Activated CD4-positive, alpha-beta T cell treated with anti-CD3 and anti-CD28 coated beads, Interleukin-2, amount 10 ng/mL, durations not matched to agents 7 days and 5 days (primary cell): Measurements from ENCODE around the gene PTPRN2. TPM values are rescaled to one million over a fixed set of nuclear protein-coding genes. Genes with fewer than 3 reads are reported as not detected.

Experiments used
- CTCF ChIA-PET: fragments of 350-600 bp; sonication (Branson Sonifier 250); formaldehyde crosslinking; loops from one replicate; lab custom pipeline; 2021; ENCODE audit warnings: antibody characterized with exemption; lab: Charles Lee
- POLR2A ChIA-PET: fragments of 350-600 bp; sonication (Branson Sonifier 250); formaldehyde crosslinking; loops from one replicate; lab custom pipeline; 2021; ENCODE audit warnings: antibody characterized with exemption; lab: Charles Lee
- DNase-seq: peaks from one replicate; pipeline ENCODE4 v3.0.0-alpha.2; 2020
- H3K27ac Mint-ChIP-seq: one replicate; pipeline ENCODE4 v1.8.0; 2021; ENCODE audit warnings: mild to moderate bottlenecking, moderate library complexity, mixed read lengths
- H3K27me3 Mint-ChIP-seq: one replicate; pipeline ENCODE4 v1.8.0; 2021; ENCODE audit warnings: mixed read lengths
- H3K36me3 Mint-ChIP-seq: one replicate; pipeline ENCODE4 v1.8.0; 2021; ENCODE audit warnings: low read depth, mixed read lengths
- H3K4me1 Mint-ChIP-seq: one replicate; pipeline ENCODE4 v1.8.0; 2021; ENCODE audit warnings: mixed read lengths
- H3K4me3 Mint-ChIP-seq: one replicate; pipeline ENCODE4 v1.8.0; 2021; ENCODE audit warnings: mild to moderate bottlenecking, moderate library complexity, mixed read lengths
- H3K9me3 Mint-ChIP-seq: one replicate; pipeline ENCODE4 v1.8.0; 2021; ENCODE audit warnings: mixed read lengths
- total RNA-seq, 2 experiments: library from RNA; stranded (reverse); gene quantifications; one replicate each; pipeline ENCODE4 v1.2.3, GENCODE V29; 2021

PTPRN2 gene
- total RNA-seq, 2 experiments from 2014 or later, result 2.6 to 2.7 TPM

- Mint-ChIP-seq H3K27ac (no peak overlapping the region), H3K4me1 (no peaks in the 10 kb centered on the region), H3K4me3 (no peak overlapping the region), H3K9me3 (peaks cover 6% of the 10 kb centered on the region), H3K36me3 (no peaks in the 10 kb centered on the region), H3K27me3 (no peaks in the 10 kb centered on the region)
- POLR2A ChIA-PET, result no interaction called here
- CTCF ChIA-PET, result interaction anchor here (2.0 kb wide), 1 partner anchor 14 kb away, joined by 5 read pairs; no protein-coding TSS in a partner anchor
- DNase-seq, result no peak
These were observed 723.5 kb downstream of the PTPRN2 start for GRCh38 chr7:157863906-157864810.

- H3K9me3 Mint-ChIP-seq, result peaks cover 3% of the 10 kb centered on the region
- no peaks in the 10 kb centered on the region for H3K27me3 Mint-ChIP-seq
- H3K27ac Mint-ChIP-seq, result no peak overlapping the region
- CTCF ChIA-PET, result no interaction called here
- H3K36me3 Mint-ChIP-seq, result no peaks in the 10 kb centered on the region
- no peak overlapping the region for H3K4me3 Mint-ChIP-seq
- no peak for DNase-seq
- H3K4me1 Mint-ChIP-seq, result no peaks in the 10 kb centered on the region
- POLR2A ChIA-PET, result no interaction called here
These were observed 724.4 kb downstream of the PTPRN2 start for GRCh38 chr7:157863176-157863575.

- Mint-ChIP-seq H3K27ac (no peak overlapping the region), H3K27me3 (no peaks in the 10 kb centered on the region), H3K9me3 (peaks cover 3% of the 10 kb centered on the region), H3K4me3 (no peak overlapping the region), H3K36me3 (no peaks in the 10 kb centered on the region), H3K4me1 (no peaks in the 10 kb centered on the region)
- no peak for DNase-seq
- ChIA-PET CTCF (no interaction called here), POLR2A (no interaction called here)
These were observed 724.9 kb downstream of the PTPRN2 start for GRCh38 chr7:157862731-157863130.

GRCh38 chr7:157861551-157861950, 726.1 kb downstream of the PTPRN2 start:
- no peaks in the 10 kb centered on the region for H3K36me3 Mint-ChIP-seq
- DNase-seq, result no peak
- H3K9me3 Mint-ChIP-seq, result no peaks in the 10 kb centered on the region
- POLR2A ChIA-PET, result no interaction called here
- H3K27me3 Mint-ChIP-seq, result no peaks in the 10 kb centered on the region
- no peaks in the 10 kb centered on the region for H3K4me1 Mint-ChIP-seq
- CTCF ChIA-PET, result no interaction called here
- no peak overlapping the region for H3K27ac Mint-ChIP-seq
- H3K4me3 Mint-ChIP-seq, result no peak overlapping the region

- ChIA-PET POLR2A (interaction anchor here (0.5 kb wide), 1 partner anchor 9 kb away, joined by 3 read pairs; no protein-coding TSS in a partner anchor), CTCF (no interaction called here)
- no peaks in the 10 kb centered on the region for H3K9me3 Mint-ChIP-seq
- DNase-seq, result no peak
- H3K4me1 Mint-ChIP-seq, result no peaks in the 10 kb centered on the region
- H3K4me3 Mint-ChIP-seq, result no peak overlapping the region
- H3K27ac Mint-ChIP-seq, result no peak overlapping the region
- H3K36me3 Mint-ChIP-seq, result no peaks in the 10 kb centered on the region
- H3K27me3 Mint-ChIP-seq, result no peaks in the 10 kb centered on the region
These were observed 726.6 kb downstream of the PTPRN2 start for GRCh38 chr7:157861031-157861491.

GRCh38 chr7:157860406-157860805, 727.2 kb downstream of the PTPRN2 start:
- Mint-ChIP-seq H3K27ac (no peak overlapping the region), H3K36me3 (no peaks in the 10 kb centered on the region), H3K4me1 (no peaks in the 10 kb centered on the region), H3K27me3 (no peaks in the 10 kb centered on the region), H3K9me3 (no peaks in the 10 kb centered on the region), H3K4me3 (no peak overlapping the region)
- ChIA-PET CTCF (no interaction called here), POLR2A (interaction anchor here (0.5 kb wide), 1 partner anchor 9 kb away, joined by 3 read pairs; no protein-coding TSS in a partner anchor)
- DNase-seq, result no peak

- Mint-ChIP-seq H3K4me3 (no peak overlapping the region), H3K27ac (no peak overlapping the region), H3K27me3 (no peaks in the 10 kb centered on the region), H3K4me1 (no peaks in the 10 kb centered on the region), H3K36me3 (no peaks in the 10 kb centered on the region), H3K9me3 (no peaks in the 10 kb centered on the region)
- ChIA-PET POLR2A (no interaction called here), CTCF (no interaction called here)
- DNase-seq, result no peak
These were observed 727.7 kb downstream of the PTPRN2 start for GRCh38 chr7:157859915-157860314.

GRCh38 chr7:157857578-157858075, 730.0 kb downstream of the PTPRN2 start:
- ChIA-PET CTCF (no interaction called here), POLR2A (no interaction called here)
- Mint-ChIP-seq H3K4me3 (no peak overlapping the region), H3K9me3 (no peaks in the 10 kb centered on the region), H3K36me3 (no peaks in the 10 kb centered on the region), H3K4me1 (peaks cover 2% of the 10 kb centered on the region), H3K27me3 (no peaks in the 10 kb centered on the region), H3K27ac (no peak overlapping the region)
- DNase-seq, result no peak

GRCh38 chr7:157856873-157857577, 730.6 kb downstream of the PTPRN2 start:
- DNase-seq, result no peak
- Mint-ChIP-seq H3K36me3 (no peaks in the 10 kb centered on the region), H3K4me3 (no peak overlapping the region), H3K4me1 (peaks cover 5% of the 10 kb centered on the region), H3K27ac (no peak overlapping the region), H3K27me3 (no peaks in the 10 kb centered on the region), H3K9me3 (no peaks in the 10 kb centered on the region)
- CTCF ChIA-PET, result no interaction called here
- POLR2A ChIA-PET, result no interaction called here

- ChIA-PET CTCF (no interaction called here), POLR2A (no interaction called here)
- Mint-ChIP-seq H3K9me3 (no peaks in the 10 kb centered on the region), H3K4me3 (no peak overlapping the region), H3K4me1 (peaks cover 16% of the 10 kb centered on the region), H3K36me3 (no peaks in the 10 kb centered on the region), H3K27ac (no peak overlapping the region), H3K27me3 (no peaks in the 10 kb centered on the region)
- no peak for DNase-seq
These were observed 732.0 kb downstream of the PTPRN2 start for GRCh38 chr7:157855452-157856213.

GRCh38 chr7:157855016-157855415, 732.6 kb downstream of the PTPRN2 start:
- no peak overlapping the region for H3K4me3 Mint-ChIP-seq
- H3K9me3 Mint-ChIP-seq, result no peaks in the 10 kb centered on the region
- H3K27me3 Mint-ChIP-seq, result no peaks in the 10 kb centered on the region
- ChIA-PET CTCF (no interaction called here), POLR2A (no interaction called here)
- H3K36me3 Mint-ChIP-seq, result no peaks in the 10 kb centered on the region
- DNase-seq, result no peak
- peaks cover 19% of the 10 kb centered on the region for H3K4me1 Mint-ChIP-seq
- no peak overlapping the region for H3K27ac Mint-ChIP-seq

- Mint-ChIP-seq H3K4me3 (no peak overlapping the region), H3K36me3 (no peaks in the 10 kb centered on the region), H3K27ac (no peak overlapping the region), H3K4me1 (peaks cover 19% of the 10 kb centered on the region), H3K27me3 (no peaks in the 10 kb centered on the region), H3K9me3 (no peaks in the 10 kb centered on the region)
- no peak for DNase-seq
- ChIA-PET CTCF (no interaction called here), POLR2A (no interaction called here)
These were observed 733.3 kb downstream of the PTPRN2 start for GRCh38 chr7:157854066-157854891.
